ENCODE data around the gene PHACTR1. TPM values are rescaled to one million over a fixed set of nuclear protein-coding genes. Genes with fewer than 3 reads are reported as not detected.
"Not testable (repeated sequence)": the region's sequence is repeated elsewhere in the genome, so short reads cannot be mapped to it uniquely, and the experiment has no call there.

Gene PHACTR1
- total and polyA plus RNA-seq, 4 donors, result 0.31 to 1.5 (median 0.79) TPM

DNA sequence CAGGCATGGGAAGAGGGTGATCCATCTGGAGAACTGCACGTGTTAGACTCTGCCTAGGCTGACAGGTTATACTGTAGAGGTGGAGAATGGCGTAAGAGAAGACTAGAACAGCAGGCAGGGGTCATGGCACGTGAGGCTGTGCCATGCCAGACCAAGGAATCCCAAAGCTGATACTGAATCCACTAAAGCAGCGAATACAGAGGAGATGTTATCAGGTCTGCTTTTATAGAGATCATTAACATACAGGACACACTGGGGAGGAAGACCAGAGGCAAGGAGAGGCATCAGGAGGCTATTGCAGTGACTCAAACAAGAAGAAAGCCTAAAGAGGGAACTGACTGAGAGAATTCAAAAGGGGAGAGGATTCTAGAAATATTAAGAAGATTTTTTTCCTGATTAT, 12.9 kb downstream of the PHACTR1 start:
- H3K9me3 ChIP-seq (ENCODE audit: control insufficient read depth in 4 of 4, low read length in 3 of 4), result peaks cover 0 to 3% (median 0%) of the 10 kb centered on the region in 4 donors
- no peak overlapping the region for H3K27ac ChIP-seq (ENCODE audit: low read depth in 1 of 2, low read length in 2 of 2)
- H3K9ac ChIP-seq (ENCODE audit: low read depth in 1 of 2, low read length in 2 of 2), result no peak overlapping the region
- H3K27me3 ChIP-seq (ENCODE audit: control insufficient read depth in 4 of 4, insufficient read depth in 4 of 4, low read length in 3 of 4), result no peaks in the 10 kb centered on the region
- H3K4me1 ChIP-seq (ENCODE audit: control insufficient read depth in 4 of 4, insufficient read depth in 4 of 4, low read length in 3 of 4), result no peaks in the 10 kb centered on the region
- no peaks in the 10 kb centered on the region for H3K36me3 ChIP-seq (ENCODE audit: control insufficient read depth in 4 of 4, insufficient read depth in 3 of 4, low read depth in 1 of 4, low read length in 3 of 4)
- no peak for TF ChIP-seq SP1 (IDR thresholded peaks at IDR 0.05)
- TF ChIP-seq, protein P1, sequence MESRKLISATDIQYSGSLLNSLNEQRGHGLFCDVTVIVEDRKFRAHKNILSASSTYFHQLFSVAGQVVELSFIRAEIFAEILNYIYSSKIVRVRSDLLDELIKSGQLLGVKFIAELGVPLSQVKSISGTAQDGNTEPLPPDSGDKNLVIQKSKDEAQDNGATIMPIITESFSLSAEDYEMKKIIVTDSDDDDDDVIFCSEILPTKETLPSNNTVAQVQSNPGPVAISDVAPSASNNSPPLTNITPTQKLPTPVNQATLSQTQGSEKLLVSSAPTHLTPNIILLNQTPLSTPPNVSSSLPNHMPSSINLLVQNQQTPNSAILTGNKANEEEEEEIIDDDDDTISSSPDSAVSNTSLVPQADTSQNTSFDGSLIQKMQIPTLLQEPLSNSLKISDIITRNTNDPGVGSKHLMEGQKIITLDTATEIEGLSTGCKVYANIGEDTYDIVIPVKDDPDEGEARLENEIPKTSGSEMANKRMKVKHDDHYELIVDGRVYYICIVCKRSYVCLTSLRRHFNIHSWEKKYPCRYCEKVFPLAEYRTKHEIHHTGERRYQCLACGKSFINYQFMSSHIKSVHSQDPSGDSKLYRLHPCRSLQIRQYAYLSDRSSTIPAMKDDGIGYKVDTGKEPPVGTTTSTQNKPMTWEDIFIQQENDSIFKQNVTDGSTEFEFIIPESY (IDR thresholded peaks at IDR 0.05), result no peak
- TF ChIP-seq, protein P2, sequence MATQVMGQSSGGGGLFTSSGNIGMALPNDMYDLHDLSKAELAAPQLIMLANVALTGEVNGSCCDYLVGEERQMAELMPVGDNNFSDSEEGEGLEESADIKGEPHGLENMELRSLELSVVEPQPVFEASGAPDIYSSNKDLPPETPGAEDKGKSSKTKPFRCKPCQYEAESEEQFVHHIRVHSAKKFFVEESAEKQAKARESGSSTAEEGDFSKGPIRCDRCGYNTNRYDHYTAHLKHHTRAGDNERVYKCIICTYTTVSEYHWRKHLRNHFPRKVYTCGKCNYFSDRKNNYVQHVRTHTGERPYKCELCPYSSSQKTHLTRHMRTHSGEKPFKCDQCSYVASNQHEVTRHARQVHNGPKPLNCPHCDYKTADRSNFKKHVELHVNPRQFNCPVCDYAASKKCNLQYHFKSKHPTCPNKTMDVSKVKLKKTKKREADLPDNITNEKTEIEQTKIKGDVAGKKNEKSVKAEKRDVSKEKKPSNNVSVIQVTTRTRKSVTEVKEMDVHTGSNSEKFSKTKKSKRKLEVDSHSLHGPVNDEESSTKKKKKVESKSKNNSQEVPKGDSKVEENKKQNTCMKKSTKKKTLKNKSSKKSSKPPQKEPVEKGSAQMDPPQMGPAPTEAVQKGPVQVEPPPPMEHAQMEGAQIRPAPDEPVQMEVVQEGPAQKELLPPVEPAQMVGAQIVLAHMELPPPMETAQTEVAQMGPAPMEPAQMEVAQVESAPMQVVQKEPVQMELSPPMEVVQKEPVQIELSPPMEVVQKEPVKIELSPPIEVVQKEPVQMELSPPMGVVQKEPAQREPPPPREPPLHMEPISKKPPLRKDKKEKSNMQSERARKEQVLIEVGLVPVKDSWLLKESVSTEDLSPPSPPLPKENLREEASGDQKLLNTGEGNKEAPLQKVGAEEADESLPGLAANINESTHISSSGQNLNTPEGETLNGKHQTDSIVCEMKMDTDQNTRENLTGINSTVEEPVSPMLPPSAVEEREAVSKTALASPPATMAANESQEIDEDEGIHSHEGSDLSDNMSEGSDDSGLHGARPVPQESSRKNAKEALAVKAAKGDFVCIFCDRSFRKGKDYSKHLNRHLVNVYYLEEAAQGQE (IDR thresholded peaks at IDR 0.05), result no peak
- TF ChIP-seq RAD21 (IDR thresholded peaks at IDR 0.05), result no peak
- no peak for TF ChIP-seq HNF4G (IDR thresholded peaks at IDR 0.05)
- TF ChIP-seq YY1 (IDR thresholded peaks at IDR 0.05), result no peak
- TF ChIP-seq EGR1 (IDR thresholded peaks at IDR 0.05; ENCODE audit: low read depth in 2 of 2), result no peak
- TF ChIP-seq, protein P3, sequence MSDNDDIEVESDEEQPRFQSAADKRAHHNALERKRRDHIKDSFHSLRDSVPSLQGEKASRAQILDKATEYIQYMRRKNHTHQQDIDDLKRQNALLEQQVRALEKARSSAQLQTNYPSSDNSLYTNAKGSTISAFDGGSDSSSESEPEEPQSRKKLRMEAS (IDR thresholded peaks at IDR 0.05), result no peak
- no peak for TF ChIP-seq TAF1 (conservative IDR thresholded peaks at IDR 0.05)
- no peak for TF ChIP-seq GABPA (IDR thresholded peaks at IDR 0.05 in 1 of 2, conservative IDR thresholded peaks at IDR 0.05 in 1 of 2)
- no peak for TF ChIP-seq JUND (IDR thresholded peaks at IDR 0.05)
- TF ChIP-seq NR2F2 (IDR thresholded peaks at IDR 0.05), result no peak
- TF ChIP-seq HNF4A (conservative IDR thresholded peaks at IDR 0.05), result no peak
- no peak for TF ChIP-seq FOXA1 (IDR thresholded peaks at IDR 0.05)
- TF ChIP-seq, protein P4, sequence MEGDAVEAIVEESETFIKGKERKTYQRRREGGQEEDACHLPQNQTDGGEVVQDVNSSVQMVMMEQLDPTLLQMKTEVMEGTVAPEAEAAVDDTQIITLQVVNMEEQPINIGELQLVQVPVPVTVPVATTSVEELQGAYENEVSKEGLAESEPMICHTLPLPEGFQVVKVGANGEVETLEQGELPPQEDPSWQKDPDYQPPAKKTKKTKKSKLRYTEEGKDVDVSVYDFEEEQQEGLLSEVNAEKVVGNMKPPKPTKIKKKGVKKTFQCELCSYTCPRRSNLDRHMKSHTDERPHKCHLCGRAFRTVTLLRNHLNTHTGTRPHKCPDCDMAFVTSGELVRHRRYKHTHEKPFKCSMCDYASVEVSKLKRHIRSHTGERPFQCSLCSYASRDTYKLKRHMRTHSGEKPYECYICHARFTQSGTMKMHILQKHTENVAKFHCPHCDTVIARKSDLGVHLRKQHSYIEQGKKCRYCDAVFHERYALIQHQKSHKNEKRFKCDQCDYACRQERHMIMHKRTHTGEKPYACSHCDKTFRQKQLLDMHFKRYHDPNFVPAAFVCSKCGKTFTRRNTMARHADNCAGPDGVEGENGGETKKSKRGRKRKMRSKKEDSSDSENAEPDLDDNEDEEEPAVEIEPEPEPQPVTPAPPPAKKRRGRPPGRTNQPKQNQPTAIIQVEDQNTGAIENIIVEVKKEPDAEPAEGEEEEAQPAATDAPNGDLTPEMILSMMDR (IDR thresholded peaks at IDR 0.05; ENCODE audit: low read depth, low read length, missing input control), result no peak
- no peak for DNase-seq (ENCODE audit: low spot score)
- H3K4me3 ChIP-seq (ENCODE audit: low read depth in 1 of 3, low read length in 3 of 3), result no peak overlapping the region
- WGBS, result 52% methylated on average over 4 of the region's 4 CpGs

DNA sequence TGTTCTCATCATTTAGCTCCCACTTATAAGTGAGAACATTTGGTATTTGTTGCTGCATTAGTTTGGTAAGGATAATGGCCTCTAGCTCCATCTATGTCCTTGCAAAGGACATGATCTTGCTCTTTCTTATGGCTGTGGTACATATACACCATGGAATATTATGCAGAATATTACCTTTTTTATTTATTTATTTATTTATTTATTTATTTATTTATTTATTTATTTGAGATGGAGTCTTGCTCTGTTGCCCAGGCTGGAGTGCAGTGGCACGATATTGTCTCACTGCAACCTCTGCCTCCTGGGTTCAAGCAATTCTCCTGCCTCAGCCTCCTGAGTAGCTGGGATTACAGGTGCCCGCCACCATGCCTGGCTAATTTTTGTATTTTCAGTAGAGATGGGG, 14.2 kb downstream of the PHACTR1 start:
- not testable (repeated sequence) for H3K4me1 ChIP-seq (ENCODE audit: control insufficient read depth in 4 of 4, insufficient read depth in 4 of 4, low read length in 3 of 4); H3K27me3 ChIP-seq (ENCODE audit: control insufficient read depth in 4 of 4, insufficient read depth in 4 of 4, low read length in 3 of 4); H3K27ac ChIP-seq (ENCODE audit: low read depth in 1 of 2, low read length in 2 of 2); DNase-seq (ENCODE audit: low spot score); H3K9me3 ChIP-seq (ENCODE audit: control insufficient read depth in 4 of 4, low read length in 3 of 4); H3K4me3 ChIP-seq (ENCODE audit: low read depth in 1 of 3, low read length in 3 of 3); H3K36me3 ChIP-seq (ENCODE audit: control insufficient read depth in 4 of 4, insufficient read depth in 3 of 4, low read depth in 1 of 4, low read length in 3 of 4); H3K9ac ChIP-seq (ENCODE audit: low read depth in 1 of 2, low read length in 2 of 2)
- WGBS, result 84% methylated on average over 2 of the region's 2 CpGs

Measured in liver (tissue), 9 donors.